Stomach (tissue), 9 donors: ENCODE measurements around the gene LUZP1. TPM values are rescaled to one million over a fixed set of nuclear protein-coding genes. Genes with fewer than 3 reads are reported as not detected.

Experiments used
- DNase-seq, 2 donors: peaks; one replicate each; pipeline versions ENCODE4 v3.0.0 to v3.0.0-alpha.2; 2013 to 2019
- H3K27ac ChIP-seq, 5 donors: fragments of 200-600 bp in 4 of 5; sonication (generic) in 4 of 5; one replicate each; pipeline ENCODE4 v1.5.1; 2013 to 2019; ENCODE audit warnings: mild to moderate bottlenecking in 1 of 5, moderate library complexity in 1 of 5
- H3K27me3 ChIP-seq, 3 donors: fragments of 200-600 bp; sonication (generic); one replicate each; pipeline ENCODE4 v1.5.1; 2017 to 2019; ENCODE audit warnings: mixed run types in 1 of 3
- H3K36me3 ChIP-seq, 4 donors: fragments of 200-600 bp; sonication (generic); 1 replicate in 3 of 4; 2 replicates in 1 of 4; pipeline ENCODE4 v1.5.1; 2016 to 2019
- H3K4me1 ChIP-seq, 4 donors: fragments of 200-600 bp; sonication (generic); one replicate each; pipeline ENCODE4 v1.5.1; 2016 to 2019
- H3K4me3 ChIP-seq, 4 donors: fragments of 200-600 bp; sonication (generic) in 3 of 4; one replicate each; pipeline ENCODE4 v1.5.1; 2016 to 2019; ENCODE audit warnings: mild to moderate bottlenecking in 1 of 4
- H3K9me3 ChIP-seq, 4 donors: fragments of 200-600 bp; sonication (generic); one replicate each; pipeline ENCODE4 v1.5.1; 2016 to 2019
- EP300 ChIP-seq: sonication (generic); formaldehyde crosslinking; IDR thresholded peaks from one replicate; pipeline ENCODE4 v1.6.1; 2017; ENCODE audit warnings: antibody characterized with exemption
- POLR2A ChIP-seq, 4 donors: fragments of 450-650 bp; IDR thresholded peaks; one replicate each; pipeline ENCODE4 v1.6.1; 2016; ENCODE audit warnings: antibody characterized with exemption in 4 of 4, control low read depth in 2 of 4, mild to moderate bottlenecking in 1 of 4, moderate library complexity in 1 of 4
- POLR2AphosphoS5 ChIP-seq, 3 donors: sonication (generic); formaldehyde crosslinking; IDR thresholded peaks; one replicate each; pipeline ENCODE4 v1.6.1; 2016; ENCODE audit warnings: antibody characterized with exemption in 3 of 3
- WGBS, 5 donors: extraction: QIAGEN DNeasy Blood & Tissue Kit in 3 of 5; methylation state at CpG; one replicate each; pipeline versions ENCODE4 v1.1.5 to v1.1.7; 2013 to 2018; 5-methylcytosine and 5-hydroxymethylcytosine counted together
- intact Hi-C: fragments of 100-400 bp; cut with DNase I; formaldehyde crosslinking; loops from one replicate; pipeline ENCODE4 v1.15.1; 2023; ENCODE audit warnings: low total_unique reads
- polyA plus RNA-seq, 3 donors: library from polyadenylated mRNA; stranded (reverse); fragments of 200-250 nt; gene quantifications; one replicate each; pipeline ENCODE4 v1.2.3, GENCODE V29; 2013
- total RNA-seq, 5 donors: library from RNA; depleted of rRNA; stranded (reverse); fragments of >200 nt; gene quantifications; one replicate each; pipeline versions ENCODE4 v1.1.0 to v1.2.3, GENCODE V29; 2014 to 2016
- TF ChIP-seq, protein P1 (sequence below), 7 experiments: fragments of 450-650 bp in 4 of 7; fragments of 200-600 bp in 3 of 7; sonication (generic) in 3 of 7; IDR thresholded peaks; one replicate each; pipeline ENCODE4 v1.5.1; 2016 to 2019; ENCODE audit warnings: antibody characterized with exemption in 7 of 7, control low read depth in 2 of 7, mild to moderate bottlenecking in 1 of 7
- donor health status: healthy with polysubstance abuse.
- donor health status: Bipolar disorder and iron deficiency.
- donor health status: healthy.

Gene LUZP1
- total and polyA plus RNA-seq, 8 donors = 2.6 to 20.4 (median 13.4) TPM

DNA sequence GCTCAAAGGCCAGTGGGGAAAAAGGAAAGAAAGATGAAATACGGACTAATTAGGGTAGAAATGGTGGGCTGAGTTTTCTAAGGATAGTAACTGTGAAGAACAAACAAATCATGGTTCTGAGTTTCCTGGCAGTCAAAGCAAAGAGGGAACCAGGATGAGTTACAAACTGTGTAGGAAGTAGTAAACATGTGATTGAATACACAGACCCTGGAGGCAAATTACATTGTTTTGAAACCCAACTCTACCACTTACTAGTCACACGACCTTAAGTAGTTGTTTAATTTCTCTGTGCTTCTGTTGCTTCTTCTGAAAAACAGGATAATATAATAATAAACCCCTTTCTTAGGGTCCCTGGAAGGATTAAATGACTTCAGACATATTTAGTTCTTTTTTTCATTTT, 11.2 kb upstream of the LUZP1 start:
- H3K4me1 ChIP-seq = peaks cover 6 to 34% (median 28%) of the 10 kb centered on the region in 4 donors
- no peak overlapping the region for H3K27ac ChIP-seq
- TF ChIP-seq POLR2A (IDR thresholded peaks at IDR 0.05) = no peak
- DNase-seq = no peak
- 72 to 90% (median 86%) methylated on average over 2 of the region's 2 CpGs for WGBS, 5 donors
- H3K27me3 ChIP-seq = no peaks in the 10 kb centered on the region
- H3K4me3 ChIP-seq = no peak overlapping the region
- no peaks in the 10 kb centered on the region for H3K9me3 ChIP-seq
- intact Hi-C loops = no loop called here
- no peaks in the 10 kb centered on the region for H3K36me3 ChIP-seq

DNA sequence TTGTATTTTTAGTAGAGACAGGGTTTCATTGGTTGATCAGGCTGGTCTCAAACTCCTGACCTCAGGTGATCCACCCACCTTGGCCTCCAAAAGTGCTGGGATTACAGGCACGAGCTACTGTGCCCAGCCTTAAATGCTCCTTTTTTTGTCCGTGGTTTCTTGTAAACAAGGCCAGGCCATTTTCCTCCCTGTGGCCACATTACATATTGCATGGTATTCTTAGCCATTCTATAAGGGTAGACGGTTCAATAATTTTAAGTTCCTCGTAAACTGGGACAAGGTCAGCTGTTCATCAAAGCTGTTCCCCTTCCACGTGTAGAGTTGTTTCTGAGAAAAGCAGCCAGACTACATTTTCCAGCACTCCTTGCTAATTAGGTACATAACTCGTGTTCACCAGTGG, 10.3 kb upstream of the LUZP1 start:
- Histone ChIP-seq H3K9me3 (no peaks in the 10 kb centered on the region), H3K27ac (peak overlapping the region in 2 of 5 donors; percentile 83 to 91), H3K4me1 (peaks cover 10 to 33% (median 22%) of the 10 kb centered on the region in 4 donors), H3K36me3 (no peaks in the 10 kb centered on the region), H3K27me3 (no peaks in the 10 kb centered on the region), H3K4me3 (no peak overlapping the region)
- TF ChIP-seq, protein P1, sequence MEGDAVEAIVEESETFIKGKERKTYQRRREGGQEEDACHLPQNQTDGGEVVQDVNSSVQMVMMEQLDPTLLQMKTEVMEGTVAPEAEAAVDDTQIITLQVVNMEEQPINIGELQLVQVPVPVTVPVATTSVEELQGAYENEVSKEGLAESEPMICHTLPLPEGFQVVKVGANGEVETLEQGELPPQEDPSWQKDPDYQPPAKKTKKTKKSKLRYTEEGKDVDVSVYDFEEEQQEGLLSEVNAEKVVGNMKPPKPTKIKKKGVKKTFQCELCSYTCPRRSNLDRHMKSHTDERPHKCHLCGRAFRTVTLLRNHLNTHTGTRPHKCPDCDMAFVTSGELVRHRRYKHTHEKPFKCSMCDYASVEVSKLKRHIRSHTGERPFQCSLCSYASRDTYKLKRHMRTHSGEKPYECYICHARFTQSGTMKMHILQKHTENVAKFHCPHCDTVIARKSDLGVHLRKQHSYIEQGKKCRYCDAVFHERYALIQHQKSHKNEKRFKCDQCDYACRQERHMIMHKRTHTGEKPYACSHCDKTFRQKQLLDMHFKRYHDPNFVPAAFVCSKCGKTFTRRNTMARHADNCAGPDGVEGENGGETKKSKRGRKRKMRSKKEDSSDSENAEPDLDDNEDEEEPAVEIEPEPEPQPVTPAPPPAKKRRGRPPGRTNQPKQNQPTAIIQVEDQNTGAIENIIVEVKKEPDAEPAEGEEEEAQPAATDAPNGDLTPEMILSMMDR (IDR thresholded peaks at IDR 0.05) = peak in 2 of 7 experiments; percentile 19 to 28
- TF ChIP-seq POLR2AphosphoS5 (IDR thresholded peaks at IDR 0.05) = no peak
- WGBS, 5 donors = 45 to 62% (median 50%) methylated on average over 6 of the region's 6 CpGs
- intact Hi-C loops = no loop called here
- DNase-seq = peak in 1 of 2 donors; percentile 48

DNA sequence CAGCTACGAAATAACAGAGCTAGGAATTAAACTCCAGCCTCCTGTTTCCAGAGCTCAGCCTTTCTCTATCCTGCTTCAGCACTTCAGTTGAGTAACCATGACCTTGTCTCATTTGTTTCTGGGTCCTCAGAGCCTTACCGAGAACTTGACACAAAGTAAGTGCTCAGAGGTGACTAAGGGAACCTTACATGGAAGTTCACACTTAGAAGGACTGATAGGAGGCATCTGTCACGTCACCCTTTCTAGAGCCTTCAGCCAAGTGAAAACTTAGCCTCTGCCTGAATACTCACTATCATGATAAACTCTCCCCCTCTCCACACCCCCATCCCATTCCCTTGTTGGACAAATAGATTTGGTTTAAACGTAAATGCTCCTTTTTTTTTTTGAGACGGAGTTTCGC, 9.8 kb upstream of the LUZP1 start:
- Histone ChIP-seq H3K4me3 (peak overlapping the region in 2 of 4 donors; percentile 61 to 62), H3K36me3 (no peaks in the 10 kb centered on the region), H3K9me3 (no peaks in the 10 kb centered on the region), H3K4me1 (peaks cover 10 to 33% (median 22%) of the 10 kb centered on the region in 4 donors), H3K27ac (peak overlapping the region in 4 of 5 donors; percentile 78 to 91 (median 83)), H3K27me3 (no peaks in the 10 kb centered on the region)
- TF ChIP-seq POLR2AphosphoS5 (IDR thresholded peaks at IDR 0.05) = no peak
- no peak for TF ChIP-seq POLR2A (IDR thresholded peaks at IDR 0.05)
- TF ChIP-seq, protein P1 (IDR thresholded peaks at IDR 0.05) = no peak
- TF ChIP-seq EP300 = no peak
- DNase-seq = no peak
- intact Hi-C loops = no loop called here
- WGBS, 5 donors = 74 to 90% (median 81%) methylated on average over 6 of the region's 6 CpGs

DNA sequence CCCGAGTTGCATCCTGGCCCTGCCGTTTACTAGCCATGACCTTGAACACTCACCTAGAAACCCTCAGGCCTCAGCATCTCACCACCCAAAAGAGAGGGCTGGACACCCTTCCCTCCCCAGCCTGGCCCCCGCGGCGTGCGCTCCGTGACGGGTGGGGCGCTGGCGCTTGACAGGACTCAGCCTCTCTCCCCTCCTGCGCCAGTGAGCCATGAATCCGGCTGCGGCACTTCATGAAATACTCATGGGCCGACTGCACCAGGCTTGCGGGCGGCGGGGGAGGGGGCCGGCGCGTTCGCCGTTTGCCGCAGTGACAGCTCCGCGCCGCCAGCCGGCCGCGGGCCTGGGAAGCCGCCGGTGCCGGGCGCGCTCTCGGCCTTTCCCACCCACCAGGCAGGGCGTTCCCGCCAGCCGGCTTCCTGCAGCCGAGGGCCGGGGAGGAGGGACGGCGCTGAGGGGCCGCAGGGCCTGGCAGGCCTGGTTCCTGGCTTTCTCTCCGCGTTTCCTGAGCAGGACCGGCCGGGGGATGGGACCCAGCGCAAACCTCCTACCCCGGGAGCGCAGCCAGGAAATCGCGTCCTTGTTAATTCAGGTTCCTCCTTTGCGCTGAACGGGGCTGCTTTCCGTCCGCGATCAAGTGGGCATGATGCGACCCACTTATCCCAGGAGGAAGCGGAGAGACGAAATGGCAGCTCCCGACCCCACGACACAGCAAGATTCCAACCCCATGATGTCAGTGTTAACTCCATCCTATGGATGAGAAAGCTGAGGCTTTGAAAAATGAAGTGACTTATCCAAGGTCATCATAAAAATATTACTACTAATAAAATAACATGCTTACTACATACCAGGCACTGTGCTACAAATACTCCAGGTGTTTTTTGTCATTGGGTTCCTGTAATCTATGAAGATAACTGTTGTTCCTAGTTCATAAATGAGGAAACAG, 9.1 kb upstream of the LUZP1 start:
- H3K27ac ChIP-seq = peak overlapping the region; percentile 49 to 91 (median 83)
- peak overlapping the region; percentile 49 to 62 (median 57) for H3K4me3 ChIP-seq
- peak; percentile 64 to 94 for DNase-seq
- no peaks in the 10 kb centered on the region for H3K9me3 ChIP-seq
- no peak for TF ChIP-seq EP300
- TF ChIP-seq POLR2AphosphoS5 (IDR thresholded peaks at IDR 0.05) = peak; percentile 15 to 55 (median 46)
- TF ChIP-seq, protein P1 (IDR thresholded peaks at IDR 0.05) = peak in 1 of 7 experiments; percentile 25
- no peaks in the 10 kb centered on the region for H3K27me3 ChIP-seq
- no peaks in the 10 kb centered on the region for H3K36me3 ChIP-seq
- WGBS, 5 donors = 1 to 3% (median 1%) methylated on average over 14 to 62 of the region's 62 CpGs
- intact Hi-C loops = no loop called here
- peaks cover 10 to 33% (median 22%) of the 10 kb centered on the region in 4 donors for H3K4me1 ChIP-seq
